Naive thymus-derived CD8-positive, alpha-beta T cell (primary cell): ENCODE data around the gene PPM1H. TPM values are rescaled to one million over a fixed set of nuclear protein-coding genes. Genes with fewer than 3 reads are reported as not detected.

Experiments used
- ATAC-seq, 2 donors: fragments of 150-1000 bp; cut with Tn5 transposase in 1 of 2; sonication (Bioruptor Pico), chemical (Tn5 transposase) in 1 of 2; 1 replicate in 1 of 2; 2 replicates in 1 of 2; pipeline ENCODE4 v1.10.0; 2021; ENCODE audit warnings: mild to moderate bottlenecking in 2 of 2, moderate library complexity in 2 of 2
- POLR2A ChIA-PET: fragments of 350-600 bp; sonication (Branson Sonifier 250); formaldehyde crosslinking; loops from one replicate; lab custom pipeline; 2021; ENCODE audit warnings: antibody characterized with exemption; lab: Charles Lee
- DNase-seq, 10 donors: peaks; one replicate each; pipeline versions ENCODE4 v3.0.0 to v3.0.0-alpha.2; 2020 to 2022
- H3K27ac Mint-ChIP-seq, 10 donors: one replicate each; pipeline ENCODE4 v1.8.0; 2020 to 2022; ENCODE audit warnings: mild to moderate bottlenecking in 10 of 10, mixed read lengths in 10 of 10, moderate library complexity in 4 of 10, inconsistent platforms in 1 of 10
- H3K27me3 Mint-ChIP-seq, 5 donors: one replicate each; pipeline ENCODE4 v1.8.0; 2021 to 2022; ENCODE audit warnings: mixed read lengths in 5 of 5
- H3K36me3 Mint-ChIP-seq, 3 donors: one replicate each; pipeline ENCODE4 v1.8.0; 2020 to 2022; ENCODE audit warnings: mixed read lengths in 3 of 3, mild to moderate bottlenecking in 2 of 3, inconsistent platforms in 1 of 3
- H3K4me1 Mint-ChIP-seq, 4 donors: one replicate each; pipeline ENCODE4 v1.8.0; 2021 to 2022; ENCODE audit warnings: mixed read lengths in 4 of 4
- H3K4me3 Mint-ChIP-seq, 10 donors: one replicate each; pipeline ENCODE4 v1.8.0; 2020 to 2022; ENCODE audit warnings: mild to moderate bottlenecking in 10 of 10, mixed read lengths in 10 of 10, moderate library complexity in 6 of 10, inconsistent platforms in 1 of 10
- H3K9me3 Mint-ChIP-seq, 9 donors: one replicate each; pipeline ENCODE4 v1.8.0; 2020 to 2022; ENCODE audit warnings: mixed read lengths in 9 of 9, mild to moderate bottlenecking in 3 of 9, inconsistent platforms in 1 of 9, moderate library complexity in 1 of 9
- polyA plus RNA-seq, 3 donors: library from polyadenylated mRNA; unstranded; fragments of 300-500 nt; fragmentation: Illumina TruSeq; gene quantifications; one replicate each; pipeline ENCODE4 v1.2.3, GENCODE V29; 2021
- total RNA-seq, 8 experiments: library from RNA in 2 of 8; stranded (reverse) in 2 of 8; gene quantifications; one replicate each; pipeline ENCODE4 v1.2.3 and lab custom pipeline; 2021 to 2026

PPM1H gene
- total and polyA plus RNA-seq, 5 experiments from 2014 or later, result not detected

- Mint-ChIP-seq H3K4me1 (peaks cover 0 to 3% (median 0%) of the 10 kb centered on the region in 4 donors), H3K9me3 (no peaks in the 10 kb centered on the region), H3K27me3 (peaks cover 0 to 25% (median 4%) of the 10 kb centered on the region in 5 donors), H3K36me3 (no peaks in the 10 kb centered on the region), H3K4me3 (no peak overlapping the region), H3K27ac (no peak overlapping the region)
- POLR2A ChIA-PET, result no interaction called here
- no peak for DNase-seq
- no peak for ATAC-seq
These were observed 20.3 kb downstream of the PPM1H start for GRCh38 chr12:62914443-62915203.

- no peak overlapping the region for H3K4me3 Mint-ChIP-seq
- ATAC-seq, result no peak
- peaks cover 0 to 33% (median 8%) of the 10 kb centered on the region in 5 donors for H3K27me3 Mint-ChIP-seq
- H3K36me3 Mint-ChIP-seq, result no peaks in the 10 kb centered on the region
- peaks cover 0 to 3% (median 0%) of the 10 kb centered on the region in 4 donors for H3K4me1 Mint-ChIP-seq
- H3K27ac Mint-ChIP-seq, result no peak overlapping the region
- POLR2A ChIA-PET, result no interaction called here
- no peak for DNase-seq
- no peaks in the 10 kb centered on the region for H3K9me3 Mint-ChIP-seq
These were observed 21.6 kb downstream of the PPM1H start for GRCh38 chr12:62913380-62913779.

- H3K36me3 Mint-ChIP-seq, result no peaks in the 10 kb centered on the region
- ATAC-seq, result no peak
- no peak overlapping the region for H3K27ac Mint-ChIP-seq
- no peak for DNase-seq
- no peak overlapping the region for H3K4me3 Mint-ChIP-seq
- POLR2A ChIA-PET, result no interaction called here
- no peaks in the 10 kb centered on the region for H3K9me3 Mint-ChIP-seq
- H3K27me3 Mint-ChIP-seq, result peaks cover 0 to 33% (median 8%) of the 10 kb centered on the region in 5 donors
- H3K4me1 Mint-ChIP-seq, result peaks cover 0 to 3% (median 0%) of the 10 kb centered on the region in 4 donors
These were observed 22.3 kb downstream of the PPM1H start for GRCh38 chr12:62912644-62913043.

GRCh38 chr12:62911286-62911685, 23.7 kb downstream of the PPM1H start:
- no peak for ATAC-seq
- H3K27ac Mint-ChIP-seq, result no peak overlapping the region
- POLR2A ChIA-PET, result no interaction called here
- DNase-seq, result no peak
- H3K9me3 Mint-ChIP-seq, result no peaks in the 10 kb centered on the region
- no peak overlapping the region for H3K4me3 Mint-ChIP-seq
- H3K27me3 Mint-ChIP-seq, result peaks cover 0 to 33% (median 8%) of the 10 kb centered on the region in 5 donors
- H3K36me3 Mint-ChIP-seq, result no peaks in the 10 kb centered on the region
- H3K4me1 Mint-ChIP-seq, result peaks cover 0 to 3% (median 0%) of the 10 kb centered on the region in 4 donors

GRCh38 chr12:62910549-62911169, 24.3 kb downstream of the PPM1H start:
- H3K9me3 Mint-ChIP-seq, result no peaks in the 10 kb centered on the region
- POLR2A ChIA-PET, result no interaction called here
- peaks cover 0 to 28% (median 8%) of the 10 kb centered on the region in 5 donors for H3K27me3 Mint-ChIP-seq
- ATAC-seq (no peak), DNase-seq (no peak)
- peaks cover 0 to 3% (median 0%) of the 10 kb centered on the region in 4 donors for H3K4me1 Mint-ChIP-seq
- H3K27ac Mint-ChIP-seq, result no peak overlapping the region
- no peak overlapping the region for H3K4me3 Mint-ChIP-seq
- H3K36me3 Mint-ChIP-seq, result no peaks in the 10 kb centered on the region

GRCh38 chr12:62909340-62909739, 25.6 kb downstream of the PPM1H start:
- Mint-ChIP-seq H3K27ac (no peak overlapping the region), H3K4me3 (no peak overlapping the region), H3K4me1 (no peaks in the 10 kb centered on the region), H3K27me3 (peaks cover 0 to 25% (median 8%) of the 10 kb centered on the region in 5 donors), H3K9me3 (no peaks in the 10 kb centered on the region), H3K36me3 (no peaks in the 10 kb centered on the region)
- DNase-seq (no peak), ATAC-seq (no peak)
- POLR2A ChIA-PET, result no interaction called here

- H3K4me1 Mint-ChIP-seq, result no peaks in the 10 kb centered on the region
- no peak overlapping the region for H3K4me3 Mint-ChIP-seq
- H3K36me3 Mint-ChIP-seq, result no peaks in the 10 kb centered on the region
- peaks cover 0 to 25% (median 8%) of the 10 kb centered on the region in 5 donors for H3K27me3 Mint-ChIP-seq
- DNase-seq (no peak), ATAC-seq (no peak)
- POLR2A ChIA-PET, result no interaction called here
- H3K9me3 Mint-ChIP-seq, result no peaks in the 10 kb centered on the region
- H3K27ac Mint-ChIP-seq, result no peak overlapping the region
These were observed 26.3 kb downstream of the PPM1H start for GRCh38 chr12:62908674-62909073.

GRCh38 chr12:62907561-62907960, 27.4 kb downstream of the PPM1H start:
- Mint-ChIP-seq H3K4me3 (no peak overlapping the region), H3K4me1 (peaks cover 0 to 6% (median 0%) of the 10 kb centered on the region in 4 donors), H3K9me3 (no peaks in the 10 kb centered on the region), H3K27ac (no peak overlapping the region), H3K27me3 (peaks cover 0 to 20% (median 8%) of the 10 kb centered on the region in 5 donors), H3K36me3 (no peaks in the 10 kb centered on the region)
- ATAC-seq, result no peak
- POLR2A ChIA-PET, result no interaction called here
- no peak for DNase-seq

- no peak overlapping the region for H3K27ac Mint-ChIP-seq
- POLR2A ChIA-PET, result no interaction called here
- no peak for DNase-seq
- no peak overlapping the region for H3K4me3 Mint-ChIP-seq
- no peaks in the 10 kb centered on the region for H3K36me3 Mint-ChIP-seq
- peaks cover 0 to 6% (median 0%) of the 10 kb centered on the region in 4 donors for H3K4me1 Mint-ChIP-seq
- no peak for ATAC-seq
- no peaks in the 10 kb centered on the region for H3K9me3 Mint-ChIP-seq
- peaks cover 0 to 17% (median 8%) of the 10 kb centered on the region in 5 donors for H3K27me3 Mint-ChIP-seq
These were observed 27.9 kb downstream of the PPM1H start for GRCh38 chr12:62907078-62907477.

- Mint-ChIP-seq H3K4me1 (peaks cover 0 to 8% (median 0%) of the 10 kb centered on the region in 4 donors), H3K4me3 (no peak overlapping the region), H3K27ac (no peak overlapping the region), H3K36me3 (no peaks in the 10 kb centered on the region), H3K27me3 (peaks cover 0 to 4% (median 0%) of the 10 kb centered on the region in 5 donors), H3K9me3 (no peaks in the 10 kb centered on the region)
- ATAC-seq (no peak), DNase-seq (no peak)
- POLR2A ChIA-PET, result no interaction called here
These were observed 31.8 kb downstream of the PPM1H start for GRCh38 chr12:62903151-62903550.

GRCh38 chr12:62900686-62901272, 34.2 kb downstream of the PPM1H start:
- Mint-ChIP-seq H3K36me3 (no peaks in the 10 kb centered on the region), H3K27me3 (peaks cover 0 to 4% (median 0%) of the 10 kb centered on the region in 5 donors), H3K27ac (no peak overlapping the region), H3K9me3 (no peaks in the 10 kb centered on the region), H3K4me1 (peaks cover 0 to 8% (median 0%) of the 10 kb centered on the region in 4 donors), H3K4me3 (no peak overlapping the region)
- ATAC-seq (no peak), DNase-seq (no peak)
- POLR2A ChIA-PET, result no interaction called here

- H3K4me3 Mint-ChIP-seq, result no peak overlapping the region
- no peaks in the 10 kb centered on the region for H3K9me3 Mint-ChIP-seq
- DNase-seq, result no peak
- ATAC-seq, result no peak
- peaks cover 0 to 8% (median 0%) of the 10 kb centered on the region in 4 donors for H3K4me1 Mint-ChIP-seq
- POLR2A ChIA-PET, result no interaction called here
- H3K27me3 Mint-ChIP-seq, result peaks cover 0 to 3% (median 0%) of the 10 kb centered on the region in 5 donors
- H3K36me3 Mint-ChIP-seq, result no peaks in the 10 kb centered on the region
- no peak overlapping the region for H3K27ac Mint-ChIP-seq
These were observed 35.2 kb downstream of the PPM1H start for GRCh38 chr12:62899568-62900390.
